CD4-positive, CD25-positive, alpha-beta regulatory T cell (primary cell): ENCODE data around the gene ADRB1. TPM values are rescaled to one million over a fixed set of nuclear protein-coding genes. Genes with fewer than 3 reads are reported as not detected.
A peak's percentile ranks its signal among the peaks of the same experiment; 100 is the strongest.

Experiments
- ATAC-seq, 2 donors: fragments of 150-1000 bp; cut with Tn5 transposase; one replicate each; pipeline ENCODE4 v1.10.0; 2021; ENCODE audit warnings: low read depth in 2 of 2, moderate number of reproducible peaks in 2 of 2, moderate library complexity in 1 of 2
- DNase-seq, 3 donors: peaks; one replicate each; pipeline versions ENCODE4 v3.0.0 to v3.0.0-alpha.2; 2012 to 2022; ENCODE audit warnings: mixed read lengths in 1 of 3
- H3K27ac ChIP-seq: one replicate; pipeline ENCODE4 v1.7.0; 2013; ENCODE audit warnings: mild to moderate bottlenecking, low read length; ENCODE audit not compliant: insufficient read depth, poor library complexity, severe bottlenecking
- H3K27me3 ChIP-seq: one replicate; pipeline ENCODE4 v1.7.0; 2013; ENCODE audit warnings: low read length; ENCODE audit not compliant: control insufficient read depth, insufficient read depth
- H3K36me3 ChIP-seq: one replicate; pipeline ENCODE4 v1.7.0; 2013; ENCODE audit warnings: mild to moderate bottlenecking, low read length, moderate library complexity; ENCODE audit not compliant: control insufficient read depth, insufficient read depth
- H3K4me1 ChIP-seq: 2 replicates; pipeline ENCODE4 v1.7.0; 2013; ENCODE audit warnings: mild to moderate bottlenecking, low read length; ENCODE audit not compliant: insufficient read depth, control insufficient read depth, poor library complexity, severe bottlenecking
- H3K4me3 ChIP-seq: one replicate; pipeline ENCODE4 v1.7.0; 2013; ENCODE audit warnings: low read depth, mild to moderate bottlenecking, low read length, moderate library complexity
- H3K9me3 ChIP-seq, 2 experiments: 1 replicate in 1 of 2; 2 replicates in 1 of 2; pipeline ENCODE4 v1.7.0; 2013; ENCODE audit warnings: low read length in 2 of 2, mild to moderate bottlenecking in 1 of 2, moderate library complexity in 1 of 2; ENCODE audit not compliant: control insufficient read depth in 2 of 2
- H3K27ac Mint-ChIP-seq, 3 donors: one replicate each; pipeline ENCODE4 v1.8.0; 2020 to 2022; ENCODE audit warnings: mild to moderate bottlenecking in 3 of 3, mixed read lengths in 3 of 3, moderate library complexity in 2 of 3
- H3K27me3 Mint-ChIP-seq: one replicate; pipeline ENCODE4 v1.8.0; 2022; ENCODE audit warnings: mild to moderate bottlenecking, mixed read lengths
- H3K36me3 Mint-ChIP-seq: one replicate; pipeline ENCODE4 v1.8.0; 2020; ENCODE audit warnings: mixed read lengths
- H3K4me1 Mint-ChIP-seq, 4 donors: one replicate each; pipeline ENCODE4 v1.8.0; 2020 to 2022; ENCODE audit warnings: mixed read lengths in 4 of 4, mild to moderate bottlenecking in 1 of 4
- H3K4me3 Mint-ChIP-seq, 4 donors: one replicate each; pipeline ENCODE4 v1.8.0; 2020 to 2022; ENCODE audit warnings: mild to moderate bottlenecking in 4 of 4, mixed read lengths in 4 of 4, moderate library complexity in 3 of 4
- H3K9me3 Mint-ChIP-seq, 7 donors: one replicate each; pipeline ENCODE4 v1.8.0; 2020 to 2022; ENCODE audit warnings: mixed read lengths in 7 of 7, mild to moderate bottlenecking in 3 of 7, moderate library complexity in 2 of 7
- polyA plus RNA-seq, 4 donors: library from polyadenylated mRNA; unstranded; fragments of 300-500 nt; fragmentation: Illumina TruSeq; gene quantifications; one replicate each; pipeline ENCODE4 v1.2.3, GENCODE V29; 2021
- total RNA-seq: library from RNA; stranded (reverse); gene quantifications from one replicate; pipeline ENCODE4 v1.2.3, GENCODE V29; 2022

ADRB1 gene
- total and polyA plus RNA-seq, 5 donors from 2014 or later, result 0.17 TPM; not detected in 4

GRCh38 chr10:114073395-114074186 is 29.9 kb downstream of the ADRB1 start:
- Histone ChIP-seq H3K9me3 (no peaks in the 10 kb centered on the region), H3K4me1 (peaks cover 6% of the 10 kb centered on the region), H3K27ac (no peak overlapping the region), H3K36me3 (no peaks in the 10 kb centered on the region), H3K4me3 (no peak overlapping the region), H3K27me3 (no peaks in the 10 kb centered on the region)
- Mint-ChIP-seq H3K36me3 (no peaks in the 10 kb centered on the region), H3K4me3 (no peak overlapping the region), H3K27ac (no peak overlapping the region), H3K9me3 (no peaks in the 10 kb centered on the region), H3K27me3 (peaks cover 15% of the 10 kb centered on the region), H3K4me1 (peaks cover 0 to 7% (median 3%) of the 10 kb centered on the region in 4 donors)
- DNase-seq (peak in 2 of 3 donors; percentile 12 to 43), ATAC-seq (peak; percentile 67)

- no peak overlapping the region for H3K4me3 Mint-ChIP-seq
- Histone ChIP-seq H3K4me1 (peaks cover 6% of the 10 kb centered on the region), H3K9me3 (no peaks in the 10 kb centered on the region), H3K27ac (no peak overlapping the region), H3K4me3 (no peak overlapping the region), H3K27me3 (no peaks in the 10 kb centered on the region), H3K36me3 (no peaks in the 10 kb centered on the region)
- peaks cover 18% of the 10 kb centered on the region for H3K27me3 Mint-ChIP-seq
- DNase-seq (no peak), ATAC-seq (no peak)
- no peaks in the 10 kb centered on the region for H3K9me3 Mint-ChIP-seq
- H3K36me3 Mint-ChIP-seq, result no peaks in the 10 kb centered on the region
- peaks cover 0 to 7% (median 3%) of the 10 kb centered on the region in 4 donors for H3K4me1 Mint-ChIP-seq
- H3K27ac Mint-ChIP-seq, result no peak overlapping the region
Measured at GRCh38 chr10:114075093-114075492, 31.4 kb downstream of the ADRB1 start.

GRCh38 chr10:114077347-114077746 is 33.7 kb downstream of the ADRB1 start:
- H3K9me3 Mint-ChIP-seq, result no peaks in the 10 kb centered on the region
- no peak for ATAC-seq
- H3K4me1 Mint-ChIP-seq, result peaks cover 0 to 7% (median 3%) of the 10 kb centered on the region in 4 donors
- Histone ChIP-seq H3K4me3 (no peak overlapping the region), H3K9me3 (no peaks in the 10 kb centered on the region), H3K27me3 (no peaks in the 10 kb centered on the region), H3K4me1 (peaks cover 6% of the 10 kb centered on the region), H3K27ac (no peak overlapping the region), H3K36me3 (no peaks in the 10 kb centered on the region)
- no peak overlapping the region for H3K27ac Mint-ChIP-seq
- H3K27me3 Mint-ChIP-seq, result peaks cover 30% of the 10 kb centered on the region
- no peaks in the 10 kb centered on the region for H3K36me3 Mint-ChIP-seq
- DNase-seq, result no peak
- no peak overlapping the region for H3K4me3 Mint-ChIP-seq

GRCh38 chr10:114077815-114078219 is 34.2 kb downstream of the ADRB1 start:
- no peaks in the 10 kb centered on the region for H3K36me3 ChIP-seq
- no peak for ATAC-seq
- no peak for DNase-seq
- H3K9me3 ChIP-seq, result no peaks in the 10 kb centered on the region
- Mint-ChIP-seq H3K36me3 (no peaks in the 10 kb centered on the region), H3K27ac (no peak overlapping the region), H3K9me3 (no peaks in the 10 kb centered on the region), H3K4me1 (peaks cover 0 to 7% (median 3%) of the 10 kb centered on the region in 4 donors), H3K27me3 (peaks cover 30% of the 10 kb centered on the region), H3K4me3 (no peak overlapping the region)
- H3K4me3 ChIP-seq, result no peak overlapping the region
- H3K4me1 ChIP-seq, result peaks cover 6% of the 10 kb centered on the region
- no peak overlapping the region for H3K27ac ChIP-seq
- no peaks in the 10 kb centered on the region for H3K27me3 ChIP-seq

- H3K4me3 Mint-ChIP-seq, result no peak overlapping the region
- Histone ChIP-seq H3K27ac (no peak overlapping the region), H3K4me1 (peaks cover 6% of the 10 kb centered on the region), H3K9me3 (no peaks in the 10 kb centered on the region), H3K27me3 (no peaks in the 10 kb centered on the region), H3K4me3 (no peak overlapping the region), H3K36me3 (no peaks in the 10 kb centered on the region)
- no peak overlapping the region for H3K27ac Mint-ChIP-seq
- H3K4me1 Mint-ChIP-seq, result peaks cover 0 to 7% (median 3%) of the 10 kb centered on the region in 4 donors
- peaks cover 30% of the 10 kb centered on the region for H3K27me3 Mint-ChIP-seq
- no peaks in the 10 kb centered on the region for H3K36me3 Mint-ChIP-seq
- no peaks in the 10 kb centered on the region for H3K9me3 Mint-ChIP-seq
- ATAC-seq, result no peak
- no peak for DNase-seq
Measured at GRCh38 chr10:114078346-114078745, 34.7 kb downstream of the ADRB1 start.

GRCh38 chr10:114079421-114079820 is 35.8 kb downstream of the ADRB1 start:
- Histone ChIP-seq H3K4me3 (no peak overlapping the region), H3K4me1 (no peaks in the 10 kb centered on the region), H3K9me3 (no peaks in the 10 kb centered on the region), H3K36me3 (no peaks in the 10 kb centered on the region), H3K27ac (no peak overlapping the region), H3K27me3 (no peaks in the 10 kb centered on the region)
- ATAC-seq, result no peak
- H3K4me3 Mint-ChIP-seq, result no peak overlapping the region
- H3K9me3 Mint-ChIP-seq, result no peaks in the 10 kb centered on the region
- H3K4me1 Mint-ChIP-seq, result no peaks in the 10 kb centered on the region
- H3K27ac Mint-ChIP-seq, result peak overlapping the region in 1 of 3 donors; percentile 72
- no peaks in the 10 kb centered on the region for H3K36me3 Mint-ChIP-seq
- DNase-seq, result no peak
- peaks cover 25% of the 10 kb centered on the region for H3K27me3 Mint-ChIP-seq

GRCh38 chr10:114081911-114082583 is 38.4 kb downstream of the ADRB1 start:
- Histone ChIP-seq H3K9me3 (no peaks in the 10 kb centered on the region), H3K4me1 (no peaks in the 10 kb centered on the region), H3K36me3 (no peaks in the 10 kb centered on the region), H3K27me3 (no peaks in the 10 kb centered on the region), H3K27ac (no peak overlapping the region), H3K4me3 (no peak overlapping the region)
- peaks cover 22% of the 10 kb centered on the region for H3K27me3 Mint-ChIP-seq
- H3K36me3 Mint-ChIP-seq, result no peaks in the 10 kb centered on the region
- H3K4me3 Mint-ChIP-seq, result no peak overlapping the region
- H3K9me3 Mint-ChIP-seq, result peaks cover 0 to 2% (median 0%) of the 10 kb centered on the region in 7 donors
- ATAC-seq, result no peak
- DNase-seq, result no peak
- no peak overlapping the region for H3K27ac Mint-ChIP-seq
- H3K4me1 Mint-ChIP-seq, result no peaks in the 10 kb centered on the region
